ENCODE measurements around the gene MIA2. TPM values are rescaled to one million over a fixed set of nuclear protein-coding genes. Genes with fewer than 3 reads are reported as not detected.
"Not testable (repeated sequence)": the region's sequence is repeated elsewhere in the genome, so short reads cannot be mapped to it uniquely, and the experiment has no call there.

MIA2 gene
- total RNA-seq, 1 experiment from 2014 or later = 10.9 TPM

- peak; percentile 11 for DNase-seq (ENCODE audit: low spot score)
Measured at GRCh38 chr14:39322807-39323206, 89.1 kb downstream of the MIA2 start.

- DNase-seq (ENCODE audit: low spot score) = no peak
Measured at GRCh38 chr14:39324097-39324496, 90.4 kb downstream of the MIA2 start.

- peak; percentile 51 for DNase-seq (ENCODE audit: low spot score)
Measured at GRCh38 chr14:39339003-39339402, 105.3 kb downstream of the MIA2 start.

- DNase-seq (ENCODE audit: low spot score) = not testable (repeated sequence)
Measured at GRCh38 chr14:39341126-39341525, 107.4 kb downstream of the MIA2 start.

- peak; percentile 6 for DNase-seq (ENCODE audit: low spot score)
Measured at GRCh38 chr14:39342768-39343167, 109.1 kb downstream of the MIA2 start.

- DNase-seq (ENCODE audit: low spot score) = no peak
Measured at GRCh38 chr14:39343614-39344013, 109.9 kb downstream of the MIA2 start.

GRCh38 chr14:39350866-39351265 lies 117.2 kb downstream of the MIA2 start:
- DNase-seq (ENCODE audit: low spot score) = no peak

GRCh38 chr14:39351708-39352107 lies 118.0 kb downstream of the MIA2 start:
- no peak for DNase-seq (ENCODE audit: low spot score)

- DNase-seq (ENCODE audit: low spot score) = not testable (repeated sequence)
Measured at GRCh38 chr14:39359069-39359468, 125.4 kb downstream of the MIA2 start.

- no peak for DNase-seq (ENCODE audit: low spot score)
Measured at GRCh38 chr14:39360316-39360715, 126.6 kb downstream of the MIA2 start.

GRCh38 chr14:39361556-39361955 lies 127.8 kb downstream of the MIA2 start:
- not testable (repeated sequence) for DNase-seq (ENCODE audit: low spot score)

GRCh38 chr14:39364509-39364908 lies 130.8 kb downstream of the MIA2 start:
- no peak for DNase-seq (ENCODE audit: low spot score)

- DNase-seq (ENCODE audit: low spot score) = no peak
Measured at GRCh38 chr14:39365354-39365753, 131.6 kb downstream of the MIA2 start.

GRCh38 chr14:39366460-39367386 lies 133.0 kb downstream of the MIA2 start:
- no peak for DNase-seq (ENCODE audit: low spot score)

- no peak for DNase-seq (ENCODE audit: low spot score)
Measured at GRCh38 chr14:39367387-39367751, 133.7 kb downstream of the MIA2 start.

- DNase-seq (ENCODE audit: low spot score) = peak; percentile 51
Measured at GRCh38 chr14:39368261-39368959, 134.7 kb downstream of the MIA2 start.

- no peak for DNase-seq (ENCODE audit: low spot score)
Measured at GRCh38 chr14:39369029-39369428, 135.3 kb downstream of the MIA2 start.

- no peak for DNase-seq (ENCODE audit: low spot score)
Measured at GRCh38 chr14:39370415-39370814, 136.7 kb downstream of the MIA2 start.

GRCh38 chr14:39372656-39373055 lies 138.9 kb downstream of the MIA2 start:
- DNase-seq (ENCODE audit: low spot score) = no peak

GRCh38 chr14:39374851-39375250 lies 141.1 kb downstream of the MIA2 start:
- DNase-seq (ENCODE audit: low spot score) = peak; percentile 8

- DNase-seq (ENCODE audit: low spot score) = peak; percentile 31
Measured at GRCh38 chr14:39376667-39377403, 143.1 kb downstream of the MIA2 start.

GRCh38 chr14:39381366-39381765 lies 147.7 kb downstream of the MIA2 start:
- no peak for DNase-seq (ENCODE audit: low spot score)

All from A172 (cell line).